Left colon (tissue), 2 donors: ENCODE results near the gene NPTX2. TPM values are rescaled to one million over a fixed set of nuclear protein-coding genes. Genes with fewer than 3 reads are reported as not detected.
"Not testable (repeated sequence)": the region's sequence is repeated elsewhere in the genome, so short reads cannot be mapped to it uniquely, and the experiment has no call there.

ENCODE experiments used
- ATAC-seq: fragments of 200-7000 bp; cut with Tn5 transposase; one replicate; pipeline ENCODE4 v1.9.1; 2020; ENCODE audit warnings: mild to moderate bottlenecking, moderate library complexity
- DNase-seq, 2 donors: peaks; one replicate each; pipeline ENCODE4 v3.0.0-alpha.2; 2020
- intact Hi-C, 2 donors: fragments of 100-400 bp; cut with DNase I in 1 of 2; cut with micrococcal nuclease in 1 of 2; formaldehyde crosslinking; loops; one replicate each; pipeline versions ENCODE4 v1.11.2 to v1.14.0; 2022; cut with DNase I, micrococcal nuclease
- long read RNA-seq: library from polyadenylated mRNA; unstranded; transcript quantifications from one replicate; pipeline ENCODE4 v2.0.0, GENCODE V29; 2021
- total RNA-seq, 2 donors: library from RNA; stranded (reverse); fragmentation: NEBNext Ultra II Directional; extraction: Animal tissue kit (Norgen Biotek cat#: 25700); gene quantifications; one replicate each; pipeline ENCODE4 v1.2.1, GENCODE V29; 2021
- donor health status: DM: no; HTN: no; CAD: no.
- donor health status: DM: yes; HTN: yes; CAD: no.

The NPTX2 gene, protein sequence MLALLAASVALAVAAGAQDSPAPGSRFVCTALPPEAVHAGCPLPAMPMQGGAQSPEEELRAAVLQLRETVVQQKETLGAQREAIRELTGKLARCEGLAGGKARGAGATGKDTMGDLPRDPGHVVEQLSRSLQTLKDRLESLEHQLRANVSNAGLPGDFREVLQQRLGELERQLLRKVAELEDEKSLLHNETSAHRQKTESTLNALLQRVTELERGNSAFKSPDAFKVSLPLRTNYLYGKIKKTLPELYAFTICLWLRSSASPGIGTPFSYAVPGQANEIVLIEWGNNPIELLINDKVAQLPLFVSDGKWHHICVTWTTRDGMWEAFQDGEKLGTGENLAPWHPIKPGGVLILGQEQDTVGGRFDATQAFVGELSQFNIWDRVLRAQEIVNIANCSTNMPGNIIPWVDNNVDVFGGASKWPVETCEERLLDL
- total RNA-seq = 1 to 10 TPM; 2.1 to 5.9 TPM
- long read RNA-seq, partial matches to known transcripts = 1 of 1 reads
- long read RNA-seq, other reads (novel, unspliced or antisense) = 0 of 1 reads

DNA sequence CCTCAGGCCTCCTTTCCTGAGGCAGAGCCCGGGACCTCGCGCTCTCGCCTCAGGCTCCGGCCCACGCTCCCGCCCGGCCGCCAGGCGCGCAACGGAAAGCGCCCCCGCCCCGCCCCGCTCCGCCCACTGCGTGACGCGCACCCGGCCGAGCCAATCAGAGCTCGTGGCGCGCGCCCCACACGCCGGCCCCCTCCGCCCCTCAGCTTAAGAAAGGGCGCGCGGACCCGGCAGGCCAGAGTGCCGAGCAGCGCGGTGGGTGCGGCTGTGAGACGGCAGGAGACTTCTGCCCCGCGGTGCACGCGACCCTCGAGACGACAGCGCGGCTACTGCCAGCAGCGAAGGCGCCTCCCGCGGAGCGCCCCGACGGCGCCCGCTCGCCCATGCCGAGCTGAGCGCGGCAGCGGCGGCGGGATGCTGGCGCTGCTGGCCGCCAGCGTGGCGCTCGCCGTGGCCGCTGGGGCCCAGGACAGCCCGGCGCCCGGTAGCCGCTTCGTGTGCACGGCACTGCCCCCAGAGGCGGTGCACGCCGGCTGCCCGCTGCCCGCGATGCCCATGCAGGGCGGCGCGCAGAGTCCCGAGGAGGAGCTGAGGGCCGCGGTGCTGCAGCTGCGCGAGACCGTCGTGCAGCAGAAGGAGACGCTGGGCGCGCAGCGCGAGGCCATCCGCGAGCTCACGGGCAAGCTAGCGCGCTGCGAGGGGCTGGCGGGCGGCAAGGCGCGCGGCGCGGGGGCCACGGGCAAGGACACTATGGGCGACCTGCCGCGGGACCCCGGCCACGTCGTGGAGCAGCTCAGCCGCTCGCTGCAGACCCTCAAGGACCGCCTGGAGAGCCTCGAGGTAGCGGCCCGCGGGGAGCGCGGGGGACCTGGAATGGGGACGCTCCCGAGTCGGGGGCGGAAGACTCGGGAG lies at the start of gene NPTX2:
Gene NPTX2 (plus strand): TSS at position 235 of the 909 bp plus-strand sequence. CDS start 177 bp downstream, at position 412.
- intact Hi-C loops = no loop called here
- DNase-seq = peak in 1 of 2 donors; percentile 45
- peak; percentile 89 for ATAC-seq

DNA sequence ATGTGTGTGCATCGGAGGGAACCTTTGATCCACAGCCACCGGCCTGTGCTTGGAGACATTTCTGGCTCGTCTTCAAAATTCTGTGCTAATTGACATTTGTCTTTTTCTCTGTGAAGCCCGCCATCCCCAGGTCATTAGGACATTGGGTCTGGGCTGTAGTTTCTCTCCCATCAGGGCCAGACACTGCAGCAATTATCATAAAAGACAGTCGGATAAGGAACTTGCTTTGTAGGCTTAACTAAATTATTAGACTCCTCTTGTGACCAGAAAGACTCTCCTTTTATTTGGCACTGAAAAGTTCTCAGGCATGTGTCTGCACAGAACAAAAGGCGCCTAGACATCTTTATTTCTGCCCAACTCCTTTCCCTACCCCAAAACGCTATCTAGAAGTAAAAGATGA lies 49.1 kb upstream of the NPTX2 start:
- ATAC-seq (no peak), DNase-seq (no peak)
- intact Hi-C loops = no loop called here

DNA sequence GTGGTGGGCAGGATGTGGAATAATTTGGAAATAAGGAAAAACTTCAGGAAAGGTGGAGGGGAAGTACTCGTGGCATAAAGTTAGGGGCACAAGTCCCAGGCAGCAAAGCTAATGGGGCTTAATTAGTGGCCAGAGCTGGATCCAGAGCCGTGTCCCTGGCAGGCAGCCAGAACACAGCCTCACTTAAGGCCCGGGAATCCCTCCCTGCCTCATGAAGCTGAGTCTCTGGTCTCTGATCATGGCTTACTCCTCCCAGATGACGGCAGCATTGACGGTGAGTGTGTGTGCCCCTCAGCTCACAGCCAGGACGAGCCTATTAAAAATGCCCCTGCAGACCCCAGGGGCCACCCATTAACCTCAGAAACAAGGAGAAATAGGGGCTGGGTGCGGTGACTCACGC lies 48.2 kb upstream of the NPTX2 start:
- no peak for ATAC-seq
- intact Hi-C loops = no loop called here

DNA sequence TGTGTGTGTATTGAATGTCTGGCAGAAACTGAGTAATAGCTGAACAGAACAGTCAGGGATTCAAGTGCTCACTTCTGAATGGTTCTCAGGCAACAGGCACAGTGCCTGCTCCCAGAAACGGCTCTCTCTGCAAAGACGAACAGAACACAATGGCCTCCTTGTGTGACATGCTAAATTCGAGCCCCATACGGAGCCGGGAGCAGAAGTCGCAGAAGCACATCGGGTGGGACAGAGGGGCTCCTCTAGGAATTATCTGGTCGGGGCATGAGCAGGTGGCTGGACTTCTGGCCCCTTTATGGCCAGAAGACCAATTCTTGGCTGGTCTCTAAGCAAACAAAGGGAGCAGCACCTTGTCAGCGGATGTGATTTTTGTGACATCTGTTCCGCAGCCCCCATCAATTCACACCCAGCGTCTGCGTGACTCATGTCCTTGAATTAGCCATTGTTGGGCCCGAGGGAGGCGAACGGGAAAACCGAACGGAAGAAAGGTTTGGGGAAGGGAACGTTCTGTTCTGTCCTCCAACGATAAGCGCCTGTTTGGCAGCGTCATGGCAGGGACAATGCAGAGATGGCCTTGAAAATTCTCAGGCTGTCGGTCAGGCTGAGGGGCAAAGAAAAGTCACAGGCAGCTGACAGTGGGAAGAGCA lies 47.3 kb upstream of the NPTX2 start:
- intact Hi-C loops = no loop called here
- DNase-seq = peak in 1 of 2 donors; percentile 30
- ATAC-seq = peak; percentile 36

More for the DNA sequence above, 48.2 kb upstream of the NPTX2 start:
- DNase-seq = no peak

DNA sequence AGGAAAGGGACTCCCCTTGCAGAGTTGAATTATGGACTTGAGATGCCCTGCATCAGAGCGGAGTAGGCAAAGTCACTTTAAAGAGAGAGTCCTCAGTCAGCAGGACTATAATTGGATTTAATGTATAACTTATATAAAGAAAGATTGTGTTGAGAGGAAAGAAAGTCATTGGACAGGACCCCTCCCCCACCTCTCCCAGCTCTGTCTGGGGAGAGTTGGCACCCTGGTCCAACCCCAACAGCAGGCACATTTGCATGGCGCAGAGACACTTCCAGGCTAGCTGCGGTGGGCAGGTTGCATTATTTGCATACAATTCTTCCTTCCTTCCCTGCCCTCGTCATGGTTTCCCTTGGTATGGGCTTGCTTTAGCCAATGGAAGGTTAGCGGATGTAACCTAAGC lies 46.1 kb upstream of the NPTX2 start:
- DNase-seq (peak in 1 of 2 donors; percentile 15), ATAC-seq (peak; percentile 51)
- intact Hi-C loops = no loop called here

DNA sequence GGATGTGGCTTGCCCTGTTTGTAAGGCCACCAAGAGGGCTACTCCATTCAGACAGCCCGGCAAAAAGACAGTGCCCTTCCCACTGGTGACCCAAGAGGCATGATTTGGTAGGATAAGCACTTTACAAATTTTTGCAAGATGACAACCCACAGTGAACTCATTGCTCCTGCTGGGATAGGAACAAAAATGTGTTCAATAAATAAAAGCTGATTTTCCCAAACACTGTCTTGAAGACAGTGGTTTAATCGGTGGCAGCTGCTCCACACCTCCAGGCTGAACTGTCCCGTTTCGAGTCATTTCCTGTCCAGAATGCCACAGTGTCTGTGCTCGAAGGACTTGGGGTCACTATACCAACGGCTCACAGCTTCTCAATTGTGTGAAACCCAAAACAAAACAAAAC lies 45.1 kb upstream of the NPTX2 start:
- ATAC-seq = no peak
- intact Hi-C loops = no loop called here
- no peak for DNase-seq

DNA sequence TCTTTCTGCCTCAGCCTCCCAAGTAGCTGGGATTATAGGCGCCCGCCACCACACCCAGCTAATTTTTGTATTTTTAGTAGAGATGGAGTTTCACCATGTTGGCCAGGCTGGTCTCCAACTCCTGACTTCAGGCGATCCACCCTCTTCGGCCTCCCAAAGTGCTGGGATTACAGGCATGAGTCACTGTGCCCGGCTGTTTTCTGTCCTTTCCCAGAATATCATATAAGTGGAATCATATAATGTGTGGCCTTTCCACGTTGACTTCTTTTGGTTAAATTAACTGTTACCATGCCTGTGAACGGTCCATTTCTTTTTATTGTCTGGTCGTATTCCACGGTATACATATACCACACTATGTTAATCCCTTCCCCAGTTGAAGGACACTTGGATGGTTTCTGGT lies 44.4 kb upstream of the NPTX2 start:
- ATAC-seq, intact Hi-C loops, DNase-seq: not testable (repeated sequence)

DNA sequence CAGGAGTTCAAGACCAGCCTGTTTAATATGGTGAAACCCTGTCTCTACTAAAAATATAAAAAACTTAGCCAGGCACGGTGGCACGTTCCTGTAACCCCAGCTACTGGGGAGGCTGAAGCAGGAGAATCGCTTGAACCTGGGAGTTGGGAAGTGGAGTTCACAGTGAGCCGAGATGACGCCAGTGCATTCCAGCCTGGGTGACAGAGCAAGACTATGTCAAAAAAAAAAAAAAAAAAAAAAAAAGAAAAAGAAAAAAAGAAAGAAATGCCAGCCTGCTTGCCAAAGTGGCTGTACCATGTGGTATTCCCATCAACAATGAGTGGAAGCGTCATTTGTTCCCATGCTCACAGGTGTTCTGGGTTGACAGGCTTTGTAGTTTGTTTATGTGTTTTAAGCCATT lies 43.3 kb upstream of the NPTX2 start:
- ATAC-seq = no peak
- intact Hi-C loops = no loop called here
- DNase-seq = no peak

DNA sequence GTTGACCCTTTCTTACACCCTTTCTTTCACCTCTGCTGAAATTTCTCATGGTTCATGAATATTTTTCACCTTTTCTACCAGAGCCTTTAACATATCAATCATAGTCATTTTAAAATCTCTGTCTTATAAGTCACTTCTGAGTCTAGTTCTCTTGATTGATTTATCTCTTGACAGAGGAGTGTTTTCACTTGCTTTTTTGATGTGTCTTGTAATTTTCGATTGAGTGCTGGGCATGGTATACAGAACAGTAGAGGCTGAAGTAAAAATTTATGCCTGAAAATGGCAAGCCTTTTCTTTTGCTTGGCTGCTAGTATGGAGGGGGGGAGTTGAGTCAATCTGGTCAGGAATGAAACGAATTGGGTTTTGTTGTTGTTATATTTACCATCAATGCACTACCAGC lies 41.2 kb upstream of the NPTX2 start:
- no peak for DNase-seq
- intact Hi-C loops = no loop called here
- ATAC-seq = no peak

DNA sequence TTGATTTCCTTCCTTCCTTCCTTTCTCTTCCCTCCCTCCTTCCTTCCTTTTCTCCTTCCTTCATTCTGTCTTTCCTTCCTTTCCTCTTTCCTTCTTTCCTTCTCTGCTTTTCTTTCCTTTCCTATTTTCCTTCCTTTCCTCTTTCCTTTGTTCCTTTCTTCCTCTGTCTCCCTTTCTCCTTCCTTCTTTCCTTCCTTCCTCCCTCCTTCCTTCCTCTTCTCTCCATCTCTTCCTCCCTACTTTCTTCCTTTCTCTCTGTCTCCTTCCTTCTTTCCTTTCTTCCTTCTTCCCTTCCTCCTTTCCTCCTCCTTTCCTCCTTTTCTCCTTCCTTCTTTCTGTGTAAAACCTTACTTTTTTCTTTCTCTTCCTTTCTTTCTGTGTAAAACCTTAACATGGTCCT lies 32.3 kb upstream of the NPTX2 start:
- ATAC-seq = no peak
- intact Hi-C loops = no loop called here
- no peak for DNase-seq

DNA sequence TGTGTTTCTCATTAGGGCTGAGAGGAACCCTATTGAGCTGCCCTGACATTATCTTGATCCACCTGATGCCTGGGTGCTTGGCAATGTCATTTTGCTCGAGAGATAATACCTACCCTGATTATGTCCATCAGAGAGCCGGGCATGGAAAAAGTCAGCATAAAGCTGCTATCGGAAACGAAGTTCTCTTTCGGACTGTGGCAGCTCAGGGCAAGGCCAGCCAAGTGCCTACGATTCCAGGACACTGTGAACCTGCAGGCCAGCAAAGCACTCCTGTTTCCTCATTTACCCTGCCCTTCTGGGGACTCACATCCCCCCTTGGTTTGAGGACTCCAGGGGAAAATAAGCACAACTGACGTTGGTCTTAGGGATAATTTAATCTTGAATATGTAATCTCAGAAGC lies 25.2 kb upstream of the NPTX2 start:
- intact Hi-C loops = no loop called here
- DNase-seq (no peak), ATAC-seq (no peak)

DNA sequence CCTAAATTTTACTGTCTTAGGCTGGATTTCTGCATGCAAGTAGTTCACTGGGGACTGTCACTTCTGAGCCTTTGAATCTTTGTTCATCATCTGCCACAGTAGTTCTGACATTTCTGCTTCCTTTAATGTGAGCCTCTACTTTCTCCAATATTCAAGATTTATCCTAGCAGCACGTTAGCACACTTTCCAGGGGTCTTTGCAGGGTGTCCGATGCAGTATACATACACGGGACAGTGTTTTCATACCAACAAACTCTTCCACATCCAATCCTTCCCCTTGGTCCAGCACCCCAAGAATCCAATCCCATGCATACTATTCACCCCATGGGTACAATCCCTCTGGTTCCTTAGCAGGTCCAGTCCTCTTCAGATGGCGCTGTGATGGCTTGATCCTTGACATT lies 22.7 kb upstream of the NPTX2 start:
- DNase-seq (no peak), ATAC-seq (no peak)
- intact Hi-C loops = no loop called here

DNA sequence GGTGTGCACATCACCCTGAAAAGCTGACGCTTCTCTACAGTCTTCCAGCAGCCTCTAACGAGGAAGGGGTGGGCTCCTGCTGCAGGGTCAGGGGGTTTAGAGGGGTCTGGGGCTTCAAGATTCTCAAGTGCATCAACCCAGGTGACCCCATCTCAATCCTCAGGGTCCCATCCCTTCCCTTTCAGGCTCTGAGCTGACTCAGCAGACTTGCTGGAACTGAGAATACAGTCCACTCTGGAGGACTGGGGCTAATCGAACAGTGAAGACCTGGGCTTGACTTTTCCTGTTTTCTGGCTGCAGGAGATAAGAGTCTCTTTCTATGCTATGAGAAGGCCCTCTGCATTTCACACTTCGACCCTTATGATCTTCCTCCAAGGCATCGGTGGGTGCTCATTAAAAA lies 22.3 kb upstream of the NPTX2 start:
- no peak for ATAC-seq
- intact Hi-C loops = no loop called here
- no peak for DNase-seq

DNA sequence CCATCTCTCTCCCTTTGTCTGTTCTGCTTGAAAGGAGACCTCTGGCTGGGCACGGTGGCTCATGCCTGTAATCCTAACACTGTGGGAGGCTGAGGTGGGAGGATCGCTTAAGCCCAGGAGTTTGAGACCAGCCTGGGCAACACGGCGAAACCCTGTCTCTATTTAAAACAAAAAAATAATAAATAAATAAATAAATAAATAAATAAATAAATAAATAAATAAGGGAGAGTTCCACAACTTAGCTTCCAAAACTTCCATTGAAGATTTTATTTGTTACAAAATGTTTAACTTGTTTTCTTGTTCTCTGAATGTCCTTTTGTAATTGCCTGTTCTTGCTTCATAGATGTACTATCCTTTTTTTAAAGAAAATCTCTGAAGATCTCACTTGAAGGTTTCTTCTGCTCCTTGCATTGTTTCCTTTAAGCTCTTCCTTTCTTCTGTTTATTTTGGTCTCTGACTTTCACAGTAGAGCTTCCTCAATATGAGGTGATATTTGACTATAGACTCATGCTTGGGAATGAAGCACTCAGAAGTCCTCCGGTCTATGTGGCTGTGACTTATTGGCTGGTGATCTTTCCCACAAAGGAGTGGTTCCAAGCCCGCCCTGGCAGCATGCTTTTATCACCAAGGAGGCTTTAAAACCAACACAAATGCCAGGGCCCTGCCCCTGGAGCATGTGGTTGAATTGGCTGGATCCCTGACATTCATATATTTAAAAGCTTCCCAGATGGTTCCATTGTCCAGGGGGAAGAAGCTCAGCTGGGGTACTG lies 18.1 kb upstream of the NPTX2 start:
- DNase-seq (peak; percentile 42 to 53), ATAC-seq (peak; percentile 85)
- intact Hi-C loops = no loop called here

DNA sequence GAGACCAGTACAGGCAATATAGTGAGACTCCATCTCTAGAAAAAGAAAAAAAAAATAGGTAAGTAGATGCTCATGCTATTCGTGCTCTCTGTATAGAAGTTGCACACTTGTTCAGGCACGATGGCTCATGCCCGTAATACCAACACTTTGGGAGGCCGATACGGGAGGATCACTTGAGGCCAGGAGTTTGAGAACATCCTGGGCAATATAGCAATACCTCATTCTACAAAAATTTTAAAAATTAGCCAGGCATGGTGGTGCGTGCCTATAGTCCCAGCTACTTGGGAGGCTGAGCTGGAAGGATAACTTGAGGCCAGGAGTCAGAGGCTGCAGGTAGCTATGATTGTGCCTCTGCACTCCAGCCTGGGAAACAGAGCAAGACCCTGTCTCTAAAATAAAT lies 17.2 kb upstream of the NPTX2 start:
- ATAC-seq (no peak), DNase-seq (no peak)
- intact Hi-C loops = no loop called here

DNA sequence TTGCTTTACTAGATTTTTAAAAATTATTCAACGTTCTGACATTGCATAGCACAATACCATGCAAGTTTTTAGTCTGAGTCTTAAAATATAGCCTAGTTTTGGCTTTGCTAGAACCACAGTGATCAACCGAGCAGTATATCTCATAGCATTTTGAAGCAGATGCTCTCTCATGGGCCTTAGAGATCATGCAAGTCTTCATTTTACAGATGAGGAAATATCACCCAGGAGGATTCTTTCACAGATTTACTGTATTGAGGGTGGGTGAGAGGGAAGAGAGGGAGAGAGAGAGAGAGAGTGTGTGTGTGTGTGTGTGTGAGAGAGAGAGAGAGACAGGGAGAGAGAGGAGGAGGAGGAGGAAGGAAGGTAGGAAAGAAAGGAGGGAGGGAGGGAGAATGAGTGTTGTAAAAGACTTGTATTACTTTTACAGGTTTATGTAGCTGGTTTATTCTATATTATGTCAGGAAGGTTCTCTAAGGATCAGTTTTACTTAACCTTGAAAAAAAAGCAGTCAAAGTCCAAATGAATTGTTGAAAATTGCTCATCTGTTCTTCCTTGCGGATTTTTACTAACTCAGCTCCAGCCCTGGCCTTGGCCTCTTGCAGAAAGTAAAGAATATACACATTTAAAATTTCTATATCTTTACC lies 14.2 kb upstream of the NPTX2 start:
- peak; percentile 74 for ATAC-seq
- intact Hi-C loops = no loop called here
- no peak for DNase-seq

DNA sequence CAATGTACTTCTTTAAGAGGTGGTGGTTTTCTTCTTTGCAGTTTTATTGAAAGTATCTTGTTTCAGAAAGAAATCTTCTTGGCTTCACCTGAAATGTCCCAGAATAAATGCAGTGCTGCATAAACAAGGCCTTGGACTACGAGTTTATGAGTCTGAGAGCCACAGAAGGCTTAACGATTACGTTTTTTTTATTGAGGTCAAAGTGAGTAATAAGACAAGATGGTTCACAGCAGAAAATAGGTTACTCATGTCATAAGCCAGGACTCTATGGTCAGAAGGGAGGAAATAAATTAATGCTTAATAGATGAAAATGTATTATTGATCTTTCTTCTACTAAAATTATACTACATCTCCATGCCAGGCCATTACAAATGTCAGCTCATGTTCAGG lies 13.7 kb upstream of the NPTX2 start:
- peak; percentile 82 for ATAC-seq
- no peak for DNase-seq
- intact Hi-C loops = no loop called here
